Keratinocyte (primary cell): Measurements from ENCODE around the gene FAM228A. TPM values are rescaled to one million over a fixed set of nuclear protein-coding genes. Genes with fewer than 3 reads are reported as not detected.

ENCODE experiments used
- DNase-seq: peaks from one replicate; pipeline ENCODE4 v3.0.0-alpha.2; 2011; ENCODE audit warnings: low read depth, missing footprints, low spot score
- FAIRE-seq: peaks from 2 replicates; lab custom pipeline; 2011; peaks lifted over from hg19 to GRCh38; lab: Jason Lieb, UNC
- H2AFZ ChIP-seq: 2 replicates; pipeline ENCODE4 v1.6.0; 2012; ENCODE audit warnings: low read length, control low read depth, inconsistent platforms; ENCODE audit not compliant: control insufficient read depth
- H3K27ac ChIP-seq: 2 replicates; pipeline ENCODE4 v1.5.1; 2011; ENCODE audit warnings: low read length; ENCODE audit not compliant: control insufficient read depth, insufficient read depth
- H3K27me3 ChIP-seq: 3 replicates; pipeline ENCODE4 v1.6.0; 2011; ENCODE audit warnings: low read length; ENCODE audit not compliant: control insufficient read depth, insufficient read depth; ENCODE audit errors: extremely low read depth
- H3K36me3 ChIP-seq, 2 experiments: 2 replicates in 1 of 2; 3 replicates in 1 of 2; pipeline ENCODE4 v1.5.1; 2011; ENCODE audit warnings: low read length in 2 of 2, mild to moderate bottlenecking in 1 of 2; ENCODE audit not compliant: control insufficient read depth in 2 of 2, insufficient read depth in 2 of 2; ENCODE audit errors: extremely low read depth in 1 of 2
- H3K4me1 ChIP-seq: 3 replicates; pipeline ENCODE4 v1.5.1; 2011; ENCODE audit warnings: low read length; ENCODE audit not compliant: control insufficient read depth, insufficient read depth; ENCODE audit errors: extremely low read depth
- H3K4me2 ChIP-seq: 3 replicates; pipeline ENCODE4 v1.6.0; 2011; ENCODE audit warnings: low read depth, low read length; ENCODE audit not compliant: control insufficient read depth, insufficient read depth; ENCODE audit errors: extremely low read depth
- H3K4me3 ChIP-seq, 3 experiments: fragments of 200-600 bp in 1 of 3; sonication (generic) in 1 of 3; 2 replicates in 2 of 3; 3 replicates in 1 of 3; pipeline ENCODE4 v1.5.1; 2011 to 2016; ENCODE audit warnings: low read length in 3 of 3, mild to moderate bottlenecking in 3 of 3, control low read depth in 2 of 3, inconsistent platforms in 1 of 3, low read depth in 1 of 3, mixed read lengths in 1 of 3, mixed run types in 1 of 3, moderate library complexity in 1 of 3; ENCODE audit not compliant: control insufficient read depth in 2 of 3, insufficient read depth in 2 of 3; ENCODE audit errors: extremely low read depth in 1 of 3
- H3K79me2 ChIP-seq: 2 replicates; pipeline ENCODE4 v1.6.0; 2012; ENCODE audit warnings: low read length; ENCODE audit not compliant: control insufficient read depth, insufficient read depth
- H3K9ac ChIP-seq: 3 replicates; pipeline ENCODE4 v1.6.0; 2011; ENCODE audit warnings: low read length; ENCODE audit not compliant: control insufficient read depth, insufficient read depth; ENCODE audit errors: extremely low read depth
- H3K9me1 ChIP-seq: 3 replicates; pipeline ENCODE4 v1.6.0; 2011; ENCODE audit warnings: low read length; ENCODE audit not compliant: control insufficient read depth, insufficient read depth; ENCODE audit errors: extremely low read depth
- H3K9me3 ChIP-seq: 2 replicates; pipeline ENCODE4 v1.5.1; 2012; ENCODE audit warnings: low read depth, low read length; ENCODE audit not compliant: control insufficient read depth
- H4K20me1 ChIP-seq: 3 replicates; pipeline ENCODE4 v1.6.0; 2011; ENCODE audit warnings: low read length; ENCODE audit not compliant: control insufficient read depth, insufficient read depth; ENCODE audit errors: extremely low read depth
- EZH2 ChIP-seq: IDR thresholded peaks from one replicate; pipeline ENCODE4 v1.6.1; 2012; ENCODE audit warnings: inconsistent platforms, mild to moderate bottlenecking, low read length, moderate library complexity
- dilution Hi-C: fragments of 300-500 bp; cut with MboI; formaldehyde crosslinking; loops from one replicate; pipeline ENCODE4 v1.7.0; 2020; ENCODE audit warnings: low sequenced_read_pairs; ENCODE audit not compliant: extremely low pct_ligation_motif_present
- polyA plus RNA-seq, 5 experiments: library from polyadenylated mRNA; depleted of rRNA in 3 of 5; stranded (reverse) in 3 of 5; stranded (forward) in 1 of 5; unstranded in 1 of 5; fragments of >200 nt; gene quantifications; 1 replicate in 1 of 5; 2 replicates in 3 of 5; 3 replicates in 1 of 5; pipeline versions ENCODE4 v1.2.1 to v1.2.3, GENCODE V29; 2011 to 2012; ENCODE audit warnings: missing spikeins in 2 of 5, low read depth in 1 of 5, low replicate concordance in 1 of 5
- TF ChIP-seq, protein P1 (sequence below), 3 experiments: IDR thresholded peaks in 1 of 3; conservative IDR thresholded peaks in 1 of 3; optimal IDR thresholded peaks in 1 of 3; 2 replicates in 2 of 3; 3 replicates in 1 of 3; pipeline versions ENCODE3 to v1.5.1; 2011; ENCODE audit warnings: low read length in 3 of 3, mild to moderate bottlenecking in 3 of 3, moderate library complexity in 2 of 3, control low read depth in 1 of 3, inconsistent platforms in 1 of 3; ENCODE audit not compliant: insufficient read depth in 2 of 3; ENCODE audit errors: extremely low read depth in 1 of 3

FAM228A gene
- polyA plus RNA-seq, 1 donor (not counting 4 experiments of a cell fraction or from before 2014, with no cell fraction given), result not detected

DNA sequence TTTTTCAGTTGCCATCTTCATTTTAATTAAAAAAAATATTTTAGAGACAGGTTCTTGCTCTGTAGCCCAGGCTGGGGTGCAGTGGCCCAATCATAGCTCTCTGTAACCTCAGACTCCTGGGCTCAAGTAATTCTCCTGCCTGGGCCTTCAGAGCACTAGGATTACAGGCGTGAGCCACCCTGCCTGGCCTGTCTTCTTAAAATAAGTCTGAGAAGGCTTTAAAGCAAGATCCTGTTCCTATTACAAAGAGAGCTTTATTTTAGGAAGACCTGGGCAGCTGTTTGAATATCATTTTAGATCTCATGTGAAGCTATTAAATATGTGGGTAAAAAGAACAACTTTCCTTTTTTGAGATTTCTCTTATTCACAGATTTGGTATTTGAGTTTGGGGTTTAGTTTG is 1.5 kb downstream of the FAM228A start:
- Histone ChIP-seq H3K4me1 (no peaks in the 10 kb centered on the region), H3K4me3 (no peak overlapping the region), H3K4me2 (no peak overlapping the region), H2AFZ (no peak overlapping the region), H3K27me3 (peaks cover 10% of the 10 kb centered on the region), H3K79me2 (no peaks in the 10 kb centered on the region), H3K9me3 (no peaks in the 10 kb centered on the region), H4K20me1 (no peaks in the 10 kb centered on the region), H3K9me1 (no peaks in the 10 kb centered on the region), H3K27ac (no peak overlapping the region), H3K36me3 (no peaks in the 10 kb centered on the region), H3K9ac (no peak overlapping the region)
- DNase-seq, result no peak
- FAIRE-seq, result no peak
- dilution Hi-C loops, result no loop called here
- no peak for TF ChIP-seq EZH2
- TF ChIP-seq, protein P1, sequence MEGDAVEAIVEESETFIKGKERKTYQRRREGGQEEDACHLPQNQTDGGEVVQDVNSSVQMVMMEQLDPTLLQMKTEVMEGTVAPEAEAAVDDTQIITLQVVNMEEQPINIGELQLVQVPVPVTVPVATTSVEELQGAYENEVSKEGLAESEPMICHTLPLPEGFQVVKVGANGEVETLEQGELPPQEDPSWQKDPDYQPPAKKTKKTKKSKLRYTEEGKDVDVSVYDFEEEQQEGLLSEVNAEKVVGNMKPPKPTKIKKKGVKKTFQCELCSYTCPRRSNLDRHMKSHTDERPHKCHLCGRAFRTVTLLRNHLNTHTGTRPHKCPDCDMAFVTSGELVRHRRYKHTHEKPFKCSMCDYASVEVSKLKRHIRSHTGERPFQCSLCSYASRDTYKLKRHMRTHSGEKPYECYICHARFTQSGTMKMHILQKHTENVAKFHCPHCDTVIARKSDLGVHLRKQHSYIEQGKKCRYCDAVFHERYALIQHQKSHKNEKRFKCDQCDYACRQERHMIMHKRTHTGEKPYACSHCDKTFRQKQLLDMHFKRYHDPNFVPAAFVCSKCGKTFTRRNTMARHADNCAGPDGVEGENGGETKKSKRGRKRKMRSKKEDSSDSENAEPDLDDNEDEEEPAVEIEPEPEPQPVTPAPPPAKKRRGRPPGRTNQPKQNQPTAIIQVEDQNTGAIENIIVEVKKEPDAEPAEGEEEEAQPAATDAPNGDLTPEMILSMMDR (optimal IDR thresholded peaks at IDR 0.05 in 1 of 3, IDR thresholded peaks at IDR 0.05 in 1 of 3, conservative IDR thresholded peaks at IDR 0.05 in 1 of 3; ENCODE audit: extremely low read depth in 1 of 3, insufficient read depth in 2 of 3, low read length in 3 of 3), result no peak

DNA sequence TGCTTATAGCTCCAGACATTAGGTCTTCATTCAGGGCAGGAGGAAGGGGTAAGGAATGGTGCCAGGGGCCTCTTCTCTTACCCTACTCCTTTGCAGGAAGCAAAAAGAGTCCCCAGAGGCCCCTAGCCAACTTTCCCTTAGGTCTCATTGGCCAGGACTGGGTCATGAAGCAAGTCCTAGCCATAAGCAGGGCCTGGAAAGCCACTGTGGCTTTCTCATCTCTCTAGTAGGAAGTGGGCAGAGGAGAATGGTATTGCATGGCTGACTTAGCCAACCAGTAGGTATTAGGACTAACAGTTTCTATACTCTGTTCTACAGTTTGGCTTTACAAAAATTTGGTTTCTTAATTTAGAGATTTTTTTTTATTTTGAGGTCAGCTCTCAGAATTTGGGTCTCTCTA is 4.8 kb downstream of the FAM228A start:
- Histone ChIP-seq H3K4me2 (no peak overlapping the region), H3K36me3 (no peaks in the 10 kb centered on the region), H3K9me3 (no peaks in the 10 kb centered on the region), H3K27me3 (peaks cover 6% of the 10 kb centered on the region), H3K79me2 (no peaks in the 10 kb centered on the region), H3K9ac (no peak overlapping the region), H4K20me1 (no peaks in the 10 kb centered on the region), H3K27ac (no peak overlapping the region), H3K9me1 (no peaks in the 10 kb centered on the region), H3K4me3 (no peak overlapping the region), H3K4me1 (no peaks in the 10 kb centered on the region), H2AFZ (no peak overlapping the region)
- DNase-seq, result no peak
- FAIRE-seq, result no peak
- dilution Hi-C loops, result no loop called here
- TF ChIP-seq EZH2, result no peak
- TF ChIP-seq, protein P1 (optimal IDR thresholded peaks at IDR 0.05 in 1 of 3, IDR thresholded peaks at IDR 0.05 in 1 of 3, conservative IDR thresholded peaks at IDR 0.05 in 1 of 3; ENCODE audit: extremely low read depth in 1 of 3, insufficient read depth in 2 of 3, low read length in 3 of 3), result no peak
